ENCODE data around the gene FAM78A.

The FAM78A gene

GRCh38 chr9:131302244-131303075, 26.1 kb upstream of the FAM78A start:
- DNase-seq: no peak

GRCh38 chr9:131300444-131300843, 24.1 kb upstream of the FAM78A start:
- DNase-seq: no peak

GRCh38 chr9:131299961-131300347, 23.6 kb upstream of the FAM78A start:
- no peak for DNase-seq

- DNase-seq: no peak
Measured at GRCh38 chr9:131299346-131299960, 23.1 kb upstream of the FAM78A start.

GRCh38 chr9:131298816-131299215, 22.5 kb upstream of the FAM78A start:
- DNase-seq: no peak

GRCh38 chr9:131298341-131298740, 22.0 kb upstream of the FAM78A start:
- DNase-seq: no peak

GRCh38 chr9:131297903-131298302, 21.6 kb upstream of the FAM78A start:
- DNase-seq: no peak

GRCh38 chr9:131296906-131297500, 20.7 kb upstream of the FAM78A start:
- no peak for DNase-seq

- no peak for DNase-seq
Measured at GRCh38 chr9:131296460-131296859, 20.1 kb upstream of the FAM78A start.

GRCh38 chr9:131292937-131293336, 16.6 kb upstream of the FAM78A start:
- no peak for DNase-seq

- no peak for DNase-seq
Measured at GRCh38 chr9:131291795-131292315, 15.5 kb upstream of the FAM78A start.

- DNase-seq: no peak
Measured at GRCh38 chr9:131290767-131291370, 14.6 kb upstream of the FAM78A start.

- DNase-seq: peak in 2 of 3 experiments; percentile 51 to 65
Measured at GRCh38 chr9:131290036-131290766, 13.9 kb upstream of the FAM78A start.

- peak in 2 of 3 experiments; percentile 73 to 79 for DNase-seq
Measured at GRCh38 chr9:131289301-131290035, 13.2 kb upstream of the FAM78A start, which contains the start of gene PLPP7. PLPP7 (plus strand) TSS chr9:131289723; CDS start chr9:131289998, 275 bp downstream.

- no peak for DNase-seq
Measured at GRCh38 chr9:131288217-131288616, 11.9 kb upstream of the FAM78A start.

- no peak for DNase-seq
Measured at GRCh38 chr9:131287359-131287758, 11.0 kb upstream of the FAM78A start.

GRCh38 chr9:131284856-131285255, 8.5 kb upstream of the FAM78A start:
- DNase-seq: no peak

- peak in 2 of 3 experiments; percentile 18 to 39 for DNase-seq
Measured at GRCh38 chr9:131282688-131283422, 6.5 kb upstream of the FAM78A start.

GRCh38 chr9:131282175-131282574, 5.9 kb upstream of the FAM78A start:
- DNase-seq: no peak

GRCh38 chr9:131281119-131281965, 5.0 kb upstream of the FAM78A start:
- DNase-seq: no peak
